ENCODE data around the gene HOXB3.

- TF ChIP-seq CTCF (conservative IDR thresholded peaks at IDR 0.05) (no peak), ZFX (IDR thresholded peaks at IDR 0.05) (no peak)
Measured at GRCh38 chr17:48575066-48575582, 14.9 kb downstream of the HOXB3 start.
